Activated CD4-positive, alpha-beta memory T cell treated with anti-CD3 and anti-CD28 coated beads for 36 hours (primary cell): ENCODE results near the gene GPC1. TPM values are rescaled to one million over a fixed set of nuclear protein-coding genes. Genes with fewer than 3 reads are reported as not detected.
"Not testable (repeated sequence)": the region's sequence is repeated elsewhere in the genome, so short reads cannot be mapped to it uniquely, and the experiment has no call there.

Source experiments
- CTCF ChIA-PET: fragments of 350-600 bp; sonication (Branson Sonifier 250); formaldehyde crosslinking; loops from one replicate; lab custom pipeline; 2021; ENCODE audit warnings: antibody characterized with exemption, inconsistent platforms; lab: Charles Lee
- POLR2A ChIA-PET: fragments of 350-600 bp; sonication (Branson Sonifier 250); formaldehyde crosslinking; loops from one replicate; lab custom pipeline; 2021; ENCODE audit warnings: antibody characterized with exemption; lab: Charles Lee
- DNase-seq: peaks from one replicate; pipeline ENCODE4 v3.0.0-alpha.2; 2020
- H3K27ac Mint-ChIP-seq: one replicate; pipeline ENCODE4 v1.8.0; 2021; ENCODE audit warnings: mixed read lengths
- H3K27me3 Mint-ChIP-seq: one replicate; pipeline ENCODE4 v1.8.0; 2021; ENCODE audit warnings: mixed read lengths
- H3K36me3 Mint-ChIP-seq: one replicate; pipeline ENCODE4 v1.8.0; 2021; ENCODE audit warnings: mixed read lengths
- H3K4me1 Mint-ChIP-seq: one replicate; pipeline ENCODE4 v1.8.0; 2021; ENCODE audit warnings: low read depth, mixed read lengths
- H3K4me3 Mint-ChIP-seq: one replicate; pipeline ENCODE4 v1.8.0; 2021; ENCODE audit warnings: mild to moderate bottlenecking, mixed read lengths
- H3K9me3 Mint-ChIP-seq: one replicate; pipeline ENCODE4 v1.8.0; 2021; ENCODE audit warnings: mixed read lengths
- intact Hi-C: fragments of 100-400 bp; cut with micrococcal nuclease; formaldehyde crosslinking; loops from one replicate; pipeline ENCODE4 v1.15.1; 2023
- total RNA-seq, 2 experiments: library from RNA; stranded (reverse); gene quantifications; one replicate each; pipeline ENCODE4 v1.2.3, GENCODE V29; 2021

The GPC1 gene
- total RNA-seq, 2 experiments from 2014 or later, result 4.7 to 4.9 TPM

DNA sequence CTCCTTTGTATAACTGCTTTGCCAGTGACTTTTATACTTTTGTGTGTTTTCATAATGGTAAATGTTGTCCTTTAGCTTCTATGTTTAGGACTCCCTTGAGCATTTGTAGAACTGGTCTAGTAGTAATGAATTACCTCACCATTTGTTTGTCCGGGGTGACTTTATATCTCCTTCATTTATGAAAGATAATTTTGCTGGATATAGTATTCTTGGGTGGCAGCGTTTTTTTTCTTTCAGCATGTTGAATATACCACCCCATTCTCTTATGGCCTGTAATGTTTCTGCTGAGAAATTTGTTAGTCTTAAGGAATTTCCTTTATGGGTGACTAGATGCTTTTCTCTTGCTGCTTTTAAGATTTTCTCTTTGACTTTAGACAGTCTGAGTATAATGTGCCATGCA is 56.0 kb downstream of the GPC1 start:
- Mint-ChIP-seq H3K4me1 (no peaks in the 10 kb centered on the region), H3K36me3 (peaks cover 35% of the 10 kb centered on the region), H3K9me3 (peaks cover 60% of the 10 kb centered on the region), H3K27ac (no peak overlapping the region), H3K27me3 (no peaks in the 10 kb centered on the region), H3K4me3 (no peak overlapping the region)
- POLR2A ChIA-PET, result no interaction called here
- DNase-seq, result no peak
- intact Hi-C loops, result no loop called here
- CTCF ChIA-PET, result no interaction called here

GRCh38 chr2:240494194-240494793 is 58.8 kb downstream of the GPC1 start:
- no peaks in the 10 kb centered on the region for H3K4me1 Mint-ChIP-seq
- no peaks in the 10 kb centered on the region for H3K27me3 Mint-ChIP-seq
- peaks cover 34% of the 10 kb centered on the region for H3K9me3 Mint-ChIP-seq
- H3K4me3 Mint-ChIP-seq, result no peak overlapping the region
- CTCF ChIA-PET, result no interaction called here
- no peak for DNase-seq
- POLR2A ChIA-PET, result no interaction called here
- H3K27ac Mint-ChIP-seq, result no peak overlapping the region
- intact Hi-C loops, result no loop called here
- H3K36me3 Mint-ChIP-seq, result peaks cover 47% of the 10 kb centered on the region

- H3K4me3 Mint-ChIP-seq, intact Hi-C loops, POLR2A ChIA-PET, H3K27me3 Mint-ChIP-seq, H3K4me1 Mint-ChIP-seq, DNase-seq, H3K27ac Mint-ChIP-seq, CTCF ChIA-PET: not testable (repeated sequence)
- peaks cover 45% of the 10 kb centered on the region for H3K36me3 Mint-ChIP-seq
- H3K9me3 Mint-ChIP-seq, result peaks cover 27% of the 10 kb centered on the region
Observed at GRCh38 chr2:240494942-240495341, 59.5 kb downstream of the GPC1 start.

DNA sequence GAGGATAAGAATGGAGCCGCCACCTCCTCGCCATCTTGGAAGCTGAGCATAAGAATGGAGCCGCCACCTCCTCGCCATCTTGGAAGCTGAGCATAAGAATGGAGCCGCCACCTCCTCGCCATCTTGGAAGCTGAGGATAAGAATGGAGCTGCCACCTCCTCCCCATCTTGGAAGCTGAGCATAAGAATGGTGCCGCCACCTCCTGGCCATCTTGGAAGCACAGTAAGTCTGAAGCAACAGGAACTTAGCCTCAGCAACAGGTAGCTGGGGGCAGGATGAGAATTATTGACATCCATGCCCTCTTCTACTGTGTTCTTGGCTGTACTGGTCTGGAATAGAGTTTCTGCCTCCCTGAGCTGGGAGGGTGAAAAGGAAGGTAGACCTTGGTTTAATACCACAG is 61.6 kb downstream of the GPC1 start:
- POLR2A ChIA-PET, H3K27me3 Mint-ChIP-seq, H3K27ac Mint-ChIP-seq, H3K9me3 Mint-ChIP-seq, H3K4me1 Mint-ChIP-seq, H3K4me3 Mint-ChIP-seq, intact Hi-C loops: not testable (repeated sequence)
- peaks cover 39% of the 10 kb centered on the region for H3K36me3 Mint-ChIP-seq
- CTCF ChIA-PET, result interaction anchor here (0.6 to 1.5 kb wide), 2 partner anchors 17 to 319 kb away, joined by 3 to 5 read pairs; no protein-coding TSS in a partner anchor
- peak; percentile 11 for DNase-seq

DNA sequence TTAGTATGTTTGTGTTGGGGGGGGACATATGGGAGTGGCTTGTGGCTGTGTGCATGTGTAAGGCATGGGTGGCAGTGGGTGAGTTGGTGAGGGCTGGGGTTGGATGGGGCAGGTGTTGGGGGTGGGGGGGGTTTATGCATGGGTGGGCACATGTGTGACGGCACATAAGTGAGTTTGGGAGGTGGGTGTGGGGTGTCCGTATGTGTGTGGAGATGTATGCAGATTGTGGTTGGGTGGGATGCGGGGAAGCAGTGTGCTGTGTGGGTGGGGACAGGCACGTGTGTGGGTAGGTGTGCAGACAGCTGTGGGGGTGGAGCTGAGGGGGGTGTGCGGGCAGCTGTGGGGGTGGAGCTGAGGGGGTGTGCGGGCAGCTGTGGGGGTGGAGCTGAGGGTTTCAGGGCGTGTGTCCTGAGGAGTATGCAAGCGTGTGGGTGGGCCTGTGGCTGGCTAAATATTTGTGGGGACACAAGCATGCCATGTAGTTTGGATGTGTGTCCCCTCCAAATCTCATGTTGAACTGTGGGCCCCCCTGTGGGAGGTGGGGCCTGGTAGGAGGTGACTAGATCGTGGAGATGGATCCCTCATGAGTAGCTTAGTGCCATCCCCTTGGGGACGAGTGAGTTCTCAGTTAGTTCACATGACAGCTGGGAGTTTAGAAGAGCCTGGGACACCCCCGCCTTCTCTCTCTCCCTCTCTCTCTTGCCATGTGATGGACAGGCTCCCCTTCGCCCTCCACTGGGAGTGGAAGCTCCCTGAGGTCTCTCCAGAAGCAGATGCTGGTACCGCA is 62.9 kb downstream of the GPC1 start:
- Mint-ChIP-seq H3K4me3 (no peak overlapping the region), H3K9me3 (peaks cover 3% of the 10 kb centered on the region), H3K36me3 (peaks cover 37% of the 10 kb centered on the region), H3K4me1 (no peaks in the 10 kb centered on the region), H3K27me3 (no peaks in the 10 kb centered on the region), H3K27ac (no peak overlapping the region)
- DNase-seq, result no peak
- intact Hi-C loops, result no loop called here
- POLR2A ChIA-PET, result no interaction called here
- CTCF ChIA-PET, result no interaction called here

DNA sequence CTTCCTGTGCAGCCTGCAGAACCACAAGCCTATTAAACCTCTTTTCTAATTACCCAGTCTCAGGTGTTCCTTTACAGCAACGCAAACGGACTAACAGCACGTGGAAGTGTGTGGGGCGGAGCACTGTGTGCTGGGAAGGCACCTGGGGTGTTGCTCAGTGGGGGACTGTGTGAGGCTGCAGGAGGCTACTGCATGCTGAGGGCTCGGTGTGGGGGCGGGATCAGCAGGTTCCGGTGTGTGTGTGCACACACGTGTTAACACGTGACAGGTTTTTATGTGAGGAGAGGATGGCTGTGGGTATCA is 63.4 kb downstream of the GPC1 start:
- POLR2A ChIA-PET, result no interaction called here

DNA sequence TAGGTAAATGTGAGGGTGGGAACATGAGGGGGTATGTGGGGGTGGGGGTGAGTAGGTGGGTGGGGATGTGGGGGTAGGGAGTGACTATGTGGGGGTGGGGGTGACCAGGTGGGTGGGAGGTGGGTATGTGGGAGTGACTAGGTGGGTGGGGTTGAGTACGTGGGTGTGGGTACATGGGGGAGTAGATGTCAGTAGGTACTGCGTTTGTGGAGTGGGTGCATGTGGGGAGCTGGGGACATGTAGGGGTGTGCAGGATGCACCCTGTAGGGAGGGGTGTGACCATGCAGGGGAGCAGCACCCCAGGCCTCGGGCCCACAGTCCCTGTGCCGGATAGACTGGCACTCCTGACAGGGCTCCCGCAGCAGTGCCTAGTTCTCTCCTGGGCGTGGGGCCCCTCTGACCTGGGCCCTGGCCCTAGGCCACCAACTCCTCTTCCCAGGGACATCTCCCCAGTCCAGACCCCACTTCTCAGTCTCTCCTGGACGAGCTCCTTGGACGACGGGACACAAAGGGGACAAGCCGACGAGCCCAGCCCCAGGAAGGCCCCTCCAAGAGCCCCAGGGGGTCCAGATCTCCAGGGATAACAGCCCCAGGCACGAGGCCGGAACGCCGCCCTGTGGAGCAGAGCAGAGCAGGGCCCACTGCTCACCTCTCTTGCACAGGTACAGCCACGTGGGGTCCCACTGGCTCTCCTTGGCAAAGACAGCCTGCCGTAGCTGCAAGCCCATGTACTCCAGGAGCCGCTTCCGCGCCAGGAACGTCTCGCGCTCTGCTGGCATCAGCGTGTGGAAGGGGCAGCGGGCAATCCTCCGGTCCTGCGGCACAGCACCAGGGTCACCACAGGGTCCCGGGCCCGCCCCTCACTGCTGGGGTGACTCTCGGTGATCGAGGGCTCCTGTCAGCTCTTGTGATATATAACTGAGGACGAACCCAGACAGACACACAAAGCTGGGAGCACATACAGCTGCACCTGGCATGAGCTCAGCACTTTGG is 64.1 kb downstream of the GPC1 start:
- Mint-ChIP-seq H3K27ac (no peak overlapping the region), H3K36me3 (peaks cover 32% of the 10 kb centered on the region), H3K4me3 (no peak overlapping the region), H3K27me3 (no peaks in the 10 kb centered on the region), H3K4me1 (no peaks in the 10 kb centered on the region), H3K9me3 (no peaks in the 10 kb centered on the region)
- intact Hi-C loops, result no loop called here
- ChIA-PET CTCF (interaction anchor here (1.8 kb wide), 1 partner anchor 15 kb away, joined by 5 read pairs; no protein-coding TSS in a partner anchor), POLR2A (no interaction called here)
- DNase-seq, result peak; percentile 7

More for the DNA sequence above, 63.4 kb downstream of the GPC1 start:
- H3K9me3 Mint-ChIP-seq, result no peaks in the 10 kb centered on the region
- H3K36me3 Mint-ChIP-seq, result peaks cover 32% of the 10 kb centered on the region
- H3K27me3 Mint-ChIP-seq, result no peaks in the 10 kb centered on the region
- CTCF ChIA-PET, result interaction anchor here (1.8 kb wide), 1 partner anchor 15 kb away, joined by 5 read pairs; no protein-coding TSS in a partner anchor
- no peaks in the 10 kb centered on the region for H3K4me1 Mint-ChIP-seq
- DNase-seq, result peak; percentile 7
- H3K4me3 Mint-ChIP-seq, result no peak overlapping the region
- intact Hi-C loops, result no loop called here
- no peak overlapping the region for H3K27ac Mint-ChIP-seq

- no peak overlapping the region for H3K27ac Mint-ChIP-seq
- intact Hi-C loops, result no loop called here
Observed at GRCh38 chr2:240500561-240501423, 65.3 kb downstream of the GPC1 start.

GRCh38 chr2:240501531-240501991 is 66.1 kb downstream of the GPC1 start:
- H3K36me3 Mint-ChIP-seq, result peaks cover 20% of the 10 kb centered on the region
- POLR2A ChIA-PET, result no interaction called here
- CTCF ChIA-PET, result no interaction called here
- DNase-seq, result peak; percentile 3
- H3K27ac Mint-ChIP-seq, result no peak overlapping the region
- intact Hi-C loops, result no loop called here
- no peaks in the 10 kb centered on the region for H3K9me3 Mint-ChIP-seq
- H3K4me1 Mint-ChIP-seq, result no peaks in the 10 kb centered on the region
- H3K27me3 Mint-ChIP-seq, result no peaks in the 10 kb centered on the region
- no peak overlapping the region for H3K4me3 Mint-ChIP-seq

More at GRCh38 chr2:240500561-240501423, 65.3 kb downstream of the GPC1 start:
- peaks cover 26% of the 10 kb centered on the region for H3K36me3 Mint-ChIP-seq
- no peaks in the 10 kb centered on the region for H3K4me1 Mint-ChIP-seq
- peak; percentile 3 for DNase-seq
- H3K4me3 Mint-ChIP-seq, result no peak overlapping the region
- ChIA-PET POLR2A (no interaction called here), CTCF (interaction anchor here (1.8 kb wide), 1 partner anchor 13 kb away, joined by 5 read pairs; no protein-coding TSS in a partner anchor)
- H3K9me3 Mint-ChIP-seq, result no peaks in the 10 kb centered on the region
- no peaks in the 10 kb centered on the region for H3K27me3 Mint-ChIP-seq

DNA sequence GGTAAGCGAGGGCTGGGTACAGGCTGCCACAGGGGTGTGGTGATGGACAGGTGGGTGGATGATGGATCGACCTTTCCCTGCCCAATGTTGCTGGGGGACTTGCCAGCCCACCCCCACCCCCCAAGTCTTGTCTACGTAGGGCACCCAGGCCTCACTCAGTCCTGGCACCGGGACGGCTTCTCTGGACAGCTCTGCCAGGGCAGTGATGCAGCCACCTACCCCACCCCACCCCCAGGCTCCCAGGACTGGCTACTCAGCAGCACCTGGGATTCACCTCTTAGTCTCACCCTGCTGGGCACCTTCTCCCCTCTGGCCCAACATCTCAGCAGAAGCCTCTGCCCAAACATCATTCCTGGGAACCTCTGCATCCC is 66.6 kb downstream of the GPC1 start:
- Mint-ChIP-seq H3K27ac (no peak overlapping the region), H3K36me3 (peaks cover 17% of the 10 kb centered on the region), H3K27me3 (no peaks in the 10 kb centered on the region), H3K9me3 (no peaks in the 10 kb centered on the region), H3K4me3 (no peak overlapping the region), H3K4me1 (no peaks in the 10 kb centered on the region)
- POLR2A ChIA-PET, result no interaction called here
- CTCF ChIA-PET, result no interaction called here
- intact Hi-C loops, result no loop called here
- peak; percentile 4 for DNase-seq

DNA sequence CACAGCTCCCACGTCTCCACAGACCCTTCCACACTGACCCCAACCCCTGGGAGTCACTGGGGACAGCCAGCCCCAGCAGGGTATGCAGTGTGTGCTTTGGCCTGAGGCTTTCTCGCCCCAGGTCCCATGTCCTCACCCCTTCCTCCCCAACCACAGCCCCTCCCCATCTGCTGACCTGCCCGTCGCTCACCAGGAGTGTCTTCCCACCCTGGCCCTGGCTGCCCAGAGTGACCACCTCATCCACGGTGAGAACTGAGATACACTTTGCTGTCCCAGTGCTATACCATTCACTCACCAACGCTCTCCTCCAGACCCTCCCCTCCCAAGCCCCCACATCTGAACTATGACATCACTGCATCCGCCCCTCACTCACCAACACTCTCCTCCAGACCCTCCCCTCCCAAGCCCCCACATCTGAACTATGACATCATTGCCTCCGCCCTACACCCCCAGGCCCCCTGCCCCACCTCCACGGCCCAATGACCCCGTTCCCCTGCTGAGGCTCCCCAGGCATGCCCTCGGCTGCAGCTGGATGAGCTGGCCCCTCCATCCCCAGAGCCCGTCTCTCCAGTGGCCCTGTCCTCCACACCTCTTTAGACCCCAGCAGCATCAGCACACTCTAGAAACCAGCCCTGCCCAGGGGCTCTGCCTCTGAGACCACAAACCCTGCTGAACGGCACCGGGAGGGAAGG is 67.1 kb downstream of the GPC1 start:
- CTCF ChIA-PET, result interaction anchor here (1.1 kb wide), 1 partner anchor 12 kb away, joined by 3 read pairs; no protein-coding TSS in a partner anchor
- intact Hi-C loops, result no loop called here
- H3K27ac Mint-ChIP-seq, result no peak overlapping the region

More for the DNA sequence above, 67.1 kb downstream of the GPC1 start:
- POLR2A ChIA-PET, result no interaction called here
- DNase-seq, result peak; percentile 0
- Mint-ChIP-seq H3K4me1 (no peaks in the 10 kb centered on the region), H3K36me3 (peaks cover 14% of the 10 kb centered on the region), H3K9me3 (no peaks in the 10 kb centered on the region), H3K4me3 (no peak overlapping the region), H3K27me3 (no peaks in the 10 kb centered on the region)
